GM12892 (cell line): ENCODE data around the gene GIGYF1.
"Not testable (repeated sequence)": the region's sequence is repeated elsewhere in the genome, so short reads cannot be mapped to it uniquely, and the experiment has no call there.

Experiments
- DNase-seq: peaks from one replicate; pipeline ENCODE4 v3.0.0; 2011; ENCODE audit not compliant: insufficient read length
- FAIRE-seq: peaks from 2 replicates; lab custom pipeline; 2011; peaks lifted over from hg19 to GRCh38; lab: Jason Lieb, UNC
- POLR2A ChIP-seq: IDR thresholded peaks from 2 replicates; pipeline ENCODE4 v1.6.1; 2011; ENCODE audit warnings: low read depth, low read length, control low read depth
- POLR2AphosphoS5 ChIP-seq: IDR thresholded peaks from 2 replicates; pipeline ENCODE4 v1.6.1; 2011; ENCODE audit warnings: low read depth, low read length, control low read depth
- TAF1 ChIP-seq: IDR thresholded peaks from 2 replicates; pipeline ENCODE4 v1.6.1; 2011; ENCODE audit warnings: low read depth, mild to moderate bottlenecking, control low read depth, low read length, borderline replicate concordance

GIGYF1 gene

GRCh38 chr7:100723732-100724275, 29.8 kb upstream of the GIGYF1 start:
- FAIRE-seq = no peak
- TF ChIP-seq TAF1 (no peak), POLR2AphosphoS5 (no peak), POLR2A (no peak)
- DNase-seq = no peak

DNA sequence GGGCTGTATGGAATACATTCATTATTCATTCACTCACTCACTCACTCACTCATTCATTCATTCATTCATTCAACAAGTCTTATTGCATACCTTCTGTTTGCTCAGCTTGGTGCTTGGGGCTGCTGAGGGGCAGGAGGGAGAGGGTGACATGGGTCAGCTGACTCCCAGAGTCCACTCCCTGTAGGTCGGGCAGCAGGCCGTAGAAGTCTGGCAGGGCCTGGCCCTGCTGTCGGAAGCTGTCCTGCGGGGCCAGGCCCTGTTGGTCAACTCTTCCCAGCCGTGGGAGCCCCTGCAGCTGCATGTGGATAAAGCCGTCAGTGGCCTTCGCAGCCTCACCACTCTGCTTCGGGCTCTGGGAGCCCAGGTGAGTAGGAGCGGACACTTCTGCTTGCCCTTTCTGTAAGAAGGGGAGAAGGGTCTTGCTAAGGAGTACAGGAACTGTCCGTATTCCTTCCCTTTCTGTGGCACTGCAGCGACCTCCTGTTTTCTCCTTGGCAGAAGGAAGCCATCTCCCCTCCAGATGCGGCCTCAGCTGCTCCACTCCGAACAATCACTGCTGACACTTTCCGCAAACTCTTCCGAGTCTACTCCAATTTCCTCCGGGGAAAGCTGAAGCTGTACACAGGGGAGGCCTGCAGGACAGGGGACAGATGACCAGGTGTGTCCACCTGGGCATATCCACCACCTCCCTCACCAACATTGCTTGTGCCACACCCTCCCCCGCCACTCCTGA, 28.6 kb upstream of the GIGYF1 start:
- TF ChIP-seq POLR2AphosphoS5 (no peak), POLR2A (no peak), TAF1 (no peak)
- FAIRE-seq (no peak), DNase-seq (no peak)

- no peak for FAIRE-seq
- DNase-seq = no peak
- TF ChIP-seq TAF1 = no peak
- TF ChIP-seq POLR2AphosphoS5 = no peak
- no peak for TF ChIP-seq POLR2A
These were observed 27.4 kb upstream of the GIGYF1 start for GRCh38 chr7:100721505-100721812.

DNA sequence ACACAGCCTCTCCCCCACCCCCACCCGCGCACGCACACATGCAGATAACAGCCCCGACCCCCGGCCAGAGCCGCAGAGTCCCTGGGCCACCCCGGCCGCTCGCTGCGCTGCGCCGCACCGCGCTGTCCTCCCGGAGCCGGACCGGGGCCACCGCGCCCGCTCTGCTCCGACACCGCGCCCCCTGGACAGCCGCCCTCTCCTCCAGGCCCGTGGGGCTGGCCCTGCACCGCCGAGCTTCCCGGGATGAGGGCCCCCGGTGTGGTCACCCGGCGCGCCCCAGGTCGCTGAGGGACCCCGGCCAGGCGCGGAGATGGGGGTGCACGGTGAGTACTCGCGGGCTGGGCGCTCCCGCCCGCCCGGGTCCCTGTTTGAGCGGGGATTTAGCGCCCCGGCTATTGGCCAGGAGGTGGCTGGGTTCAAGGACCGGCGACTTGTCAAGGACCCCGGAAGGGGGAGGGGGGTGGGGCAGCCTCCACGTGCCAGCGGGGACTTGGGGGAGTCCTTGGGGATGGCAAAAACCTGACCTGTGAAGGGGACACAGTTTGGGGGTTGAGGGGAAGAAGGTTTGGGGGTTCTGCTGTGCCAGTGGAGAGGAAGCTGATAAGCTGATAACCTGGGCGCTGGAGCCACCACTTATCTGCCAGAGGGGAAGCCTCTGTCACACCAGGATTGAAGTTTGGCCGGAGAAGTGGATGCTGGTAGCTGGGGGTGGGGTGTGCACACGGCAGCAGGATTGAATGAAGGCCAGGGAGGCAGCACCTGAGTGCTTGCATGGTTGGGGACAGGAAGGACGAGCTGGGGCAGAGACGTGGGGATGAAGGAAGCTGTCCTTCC, 26.8 kb upstream of the GIGYF1 start:
- no peak for DNase-seq
- TF ChIP-seq POLR2AphosphoS5 = no peak
- FAIRE-seq = no peak

GRCh38 chr7:100720279-100720670, 26.2 kb upstream of the GIGYF1 start, which contains the start of gene EPO:
Gene EPO, plus strand, starts transcription at chr7:100720468. Its CDS starts 513 bp downstream, at chr7:100720981.
- TF ChIP-seq TAF1 = no peak
- no peak for TF ChIP-seq POLR2A
- TF ChIP-seq POLR2AphosphoS5 = no peak
- no peak for FAIRE-seq

DNA sequence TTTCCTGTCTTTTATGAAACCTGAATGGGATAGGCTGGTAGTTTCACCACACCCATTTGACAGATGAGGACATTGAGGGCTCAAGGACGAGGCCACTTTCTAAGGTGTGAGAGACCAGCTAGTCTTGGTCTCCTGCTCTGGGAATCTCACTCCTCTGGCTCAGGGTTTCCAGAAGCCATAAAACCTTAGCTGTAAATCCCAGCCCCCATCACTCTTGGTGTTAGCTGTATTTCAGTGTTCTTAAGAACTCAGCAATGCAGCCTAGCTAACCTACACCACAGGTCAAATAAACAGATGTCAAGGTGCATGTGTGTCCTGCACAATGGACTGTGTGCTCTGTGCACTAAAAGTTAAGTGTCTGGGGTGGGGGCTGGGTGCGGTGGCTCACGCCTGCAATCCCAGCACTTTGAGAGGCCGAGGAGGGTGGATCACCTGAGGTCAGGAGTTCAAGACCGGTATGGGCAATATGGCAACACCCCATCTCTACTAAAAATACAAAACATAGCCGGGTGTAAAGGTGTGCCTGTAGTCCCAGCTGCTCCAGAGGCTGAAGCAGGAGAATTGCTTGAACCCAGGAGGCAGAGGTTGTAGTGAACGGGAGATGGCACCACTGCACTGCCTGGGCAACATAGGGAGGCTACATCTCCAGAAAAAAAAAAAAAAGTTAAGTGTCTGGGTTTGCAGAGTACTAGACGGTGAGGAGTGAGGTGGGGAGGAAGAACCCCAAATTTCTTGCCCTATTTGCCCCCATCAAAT, 25.7 kb upstream of the GIGYF1 start:
- DNase-seq (no peak), FAIRE-seq (no peak)
- TF ChIP-seq POLR2A (no peak), TAF1 (no peak), POLR2AphosphoS5 (no peak)

More at GRCh38 chr7:100720279-100720670, 26.2 kb upstream of the GIGYF1 start, which contains the start of gene EPO:
- no peak for DNase-seq

GRCh38 chr7:100717073-100717472, 23.0 kb upstream of the GIGYF1 start:
- not testable (repeated sequence) for FAIRE-seq, DNase-seq

GRCh38 chr7:100714725-100715124, 20.7 kb upstream of the GIGYF1 start:
- no peak for FAIRE-seq
- TF ChIP-seq POLR2A (no peak), POLR2AphosphoS5 (no peak), TAF1 (no peak)
- no peak for DNase-seq

- TF ChIP-seq POLR2AphosphoS5 = no peak
- no peak for TF ChIP-seq TAF1
- FAIRE-seq (no peak), DNase-seq (no peak)
These were observed 17.3 kb upstream of the GIGYF1 start for GRCh38 chr7:100711369-100711768.

- no peak for TF ChIP-seq POLR2AphosphoS5
- DNase-seq (no peak), FAIRE-seq (no peak)
These were observed 16.4 kb upstream of the GIGYF1 start for GRCh38 chr7:100710452-100710851.

GRCh38 chr7:100708395-100708794, 14.3 kb upstream of the GIGYF1 start:
- TF ChIP-seq POLR2AphosphoS5 = no peak
- TF ChIP-seq POLR2A = no peak
- no peak for TF ChIP-seq TAF1
- DNase-seq (no peak), FAIRE-seq (no peak)
